Mesenchymal stem cell (in vitro differentiated cells and primary cell): Measurements from ENCODE around the gene ARL11.
"Not testable (repeated sequence)": the region's sequence is repeated elsewhere in the genome, so short reads cannot be mapped to it uniquely, and the experiment has no call there.

Source experiments
- DNase-seq: peaks from one replicate; pipeline ENCODE4 v3.0.0-alpha.2; 2013
- H2AFZ ChIP-seq: one replicate; pipeline ENCODE4 v1.6.1; 2013; ENCODE audit warnings: low read depth, mild to moderate bottlenecking, control low read depth, inconsistent platforms, low read length, moderate library complexity
- H2AK5ac ChIP-seq: 2 replicates; pipeline ENCODE4 v1.6.1; 2013; ENCODE audit warnings: low read length, moderate library complexity, mild to moderate bottlenecking, inconsistent platforms; ENCODE audit not compliant: severe bottlenecking
- H2BK120ac ChIP-seq: one replicate; pipeline ENCODE4 v1.6.1; 2013; ENCODE audit warnings: low read depth, mild to moderate bottlenecking, inconsistent platforms, low read length, moderate library complexity
- H2BK12ac ChIP-seq, 2 experiments: one replicate each; pipeline ENCODE4 v1.6.1; 2013; ENCODE audit warnings: inconsistent platforms in 2 of 2, low read length in 2 of 2, mild to moderate bottlenecking in 2 of 2, moderate library complexity in 2 of 2, control low read depth in 1 of 2
- H2BK15ac ChIP-seq: one replicate; pipeline ENCODE4 v1.6.1; 2013; ENCODE audit warnings: mild to moderate bottlenecking, low read depth, inconsistent platforms; ENCODE audit not compliant: poor library complexity, severe bottlenecking
- H2BK5ac ChIP-seq: 2 replicates; pipeline ENCODE4 v1.6.1; 2013; ENCODE audit warnings: low read depth, mild to moderate bottlenecking, low read length, control low read depth, inconsistent platforms; ENCODE audit not compliant: poor library complexity, severe bottlenecking
- H3K14ac ChIP-seq, 2 experiments: one replicate each; pipeline ENCODE4 v1.6.1; 2013; ENCODE audit warnings: inconsistent platforms in 2 of 2, low read length in 2 of 2, control low read depth in 1 of 2, mild to moderate bottlenecking in 1 of 2, moderate library complexity in 1 of 2
- H3K18ac ChIP-seq, 2 experiments: one replicate each; pipeline ENCODE4 v1.6.1; 2013; ENCODE audit warnings: inconsistent platforms in 2 of 2, low read length in 2 of 2, control low read depth in 1 of 2, low read depth in 1 of 2, mild to moderate bottlenecking in 1 of 2
- H3K23ac ChIP-seq, 2 experiments: one replicate each; pipeline ENCODE4 v1.6.1; 2013; ENCODE audit warnings: inconsistent platforms in 2 of 2, low read length in 2 of 2, mild to moderate bottlenecking in 2 of 2, moderate library complexity in 2 of 2, control low read depth in 1 of 2
- H3K27ac ChIP-seq: 2 replicates; pipeline ENCODE4 v1.5.1; 2013; ENCODE audit warnings: mild to moderate bottlenecking, moderate library complexity, low read length, control low read depth, inconsistent platforms; ENCODE audit not compliant: poor library complexity, severe bottlenecking
- H3K27me3 ChIP-seq, 2 experiments: 2 replicates each; pipeline versions ENCODE4 v1.6.1 to v1.7.0; 2013; ENCODE audit warnings: low read length in 2 of 2, mild to moderate bottlenecking in 2 of 2, moderate library complexity in 2 of 2, control low read depth in 1 of 2, inconsistent platforms in 1 of 2; ENCODE audit not compliant: control insufficient read depth in 1 of 2, insufficient read depth in 1 of 2
- H3K36me3 ChIP-seq, 2 experiments: 2 replicates each; pipeline versions ENCODE4 v1.6.1 to v1.7.0; 2013; ENCODE audit warnings: low read length in 2 of 2, control low read depth in 1 of 2, inconsistent platforms in 1 of 2, low read depth in 1 of 2, mild to moderate bottlenecking in 1 of 2; ENCODE audit not compliant: insufficient read depth in 2 of 2, control insufficient read depth in 1 of 2
- H3K4ac ChIP-seq, 2 experiments: one replicate each; pipeline ENCODE4 v1.6.1; 2013; ENCODE audit warnings: inconsistent platforms in 2 of 2, low read length in 2 of 2, mild to moderate bottlenecking in 2 of 2, moderate library complexity in 2 of 2, control low read depth in 1 of 2, low read depth in 1 of 2
- H3K4me1 ChIP-seq: 2 replicates; pipeline ENCODE4 v1.6.1; 2013; ENCODE audit warnings: low read depth, low read length, control low read depth; ENCODE audit not compliant: control insufficient read depth, insufficient read depth
- H3K4me2 ChIP-seq: 2 replicates; pipeline ENCODE4 v1.6.1; 2013; ENCODE audit warnings: low read length, mild to moderate bottlenecking, inconsistent platforms; ENCODE audit not compliant: poor library complexity, severe bottlenecking
- H3K4me3 ChIP-seq, 2 experiments: 2 replicates each; pipeline versions ENCODE4 v1.5.1 to v1.7.0; 2013; ENCODE audit warnings: low read length in 2 of 2, mild to moderate bottlenecking in 2 of 2, control low read depth in 1 of 2, low read depth in 1 of 2; ENCODE audit not compliant: insufficient read depth in 1 of 2
- H3K79me1 ChIP-seq: replicated peaks from 2 replicates; pipeline ENCODE4 v1.6.1; 2013; ENCODE audit warnings: mild to moderate bottlenecking, control low read depth, low read length, inconsistent platforms; ENCODE audit not compliant: poor library complexity, severe bottlenecking
- H3K9ac ChIP-seq: 2 replicates; pipeline ENCODE4 v1.7.0; 2013; ENCODE audit warnings: mild to moderate bottlenecking, low read length, moderate library complexity
- H3K9me3 ChIP-seq: 2 replicates; pipeline ENCODE4 v1.7.0; 2013; ENCODE audit warnings: mild to moderate bottlenecking, low read length; ENCODE audit not compliant: control insufficient read depth
- H4K8ac ChIP-seq: one replicate; pipeline ENCODE4 v1.6.1; 2013; ENCODE audit warnings: inconsistent platforms, mild to moderate bottlenecking, low read length, moderate library complexity
- H4K91ac ChIP-seq: one replicate; pipeline ENCODE4 v1.6.1; 2013; ENCODE audit warnings: mild to moderate bottlenecking, low read length, inconsistent platforms
- WGBS: methylation state at CpG from one replicate; pipeline ENCODE4 v1.1.7; 2013; ENCODE audit warnings: mixed read lengths; 5-methylcytosine and 5-hydroxymethylcytosine counted together

ARL11 gene

DNA sequence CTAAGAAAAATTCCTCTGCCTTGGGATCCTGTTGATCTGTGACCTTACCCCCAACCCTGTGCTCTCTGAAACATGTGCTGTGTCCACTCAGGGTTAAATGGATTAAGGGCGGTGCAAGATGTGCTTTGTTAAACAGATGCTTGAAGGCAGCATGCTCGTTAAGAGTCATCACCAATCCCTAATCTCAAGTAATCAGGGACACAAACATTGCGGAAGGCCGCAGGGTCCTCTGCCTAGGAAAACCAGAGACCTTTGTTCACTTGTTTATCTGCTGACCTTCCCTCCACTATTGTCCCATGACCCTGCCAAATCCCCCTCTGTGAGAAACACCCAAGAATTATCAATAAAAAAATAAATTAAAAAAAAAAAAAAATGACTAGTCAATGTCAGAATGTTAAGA is 34.4 kb upstream of the ARL11 start:
- not testable (repeated sequence) for H2AK5ac ChIP-seq, DNase-seq, H3K27ac ChIP-seq, H4K8ac ChIP-seq, H2BK15ac ChIP-seq, H3K23ac ChIP-seq, H3K4me1 ChIP-seq, H2BK12ac ChIP-seq, H2AFZ ChIP-seq, H3K4me3 ChIP-seq, H3K79me1 ChIP-seq, H3K18ac ChIP-seq, H3K4me2 ChIP-seq, H3K9ac ChIP-seq, H3K9me3 ChIP-seq, H2BK5ac ChIP-seq, H2BK120ac ChIP-seq, H3K27me3 ChIP-seq, H3K14ac ChIP-seq, H3K4ac ChIP-seq, H3K36me3 ChIP-seq, H4K91ac ChIP-seq
- 90% methylated on average over 3 of the region's 4 CpGs for WGBS

DNA sequence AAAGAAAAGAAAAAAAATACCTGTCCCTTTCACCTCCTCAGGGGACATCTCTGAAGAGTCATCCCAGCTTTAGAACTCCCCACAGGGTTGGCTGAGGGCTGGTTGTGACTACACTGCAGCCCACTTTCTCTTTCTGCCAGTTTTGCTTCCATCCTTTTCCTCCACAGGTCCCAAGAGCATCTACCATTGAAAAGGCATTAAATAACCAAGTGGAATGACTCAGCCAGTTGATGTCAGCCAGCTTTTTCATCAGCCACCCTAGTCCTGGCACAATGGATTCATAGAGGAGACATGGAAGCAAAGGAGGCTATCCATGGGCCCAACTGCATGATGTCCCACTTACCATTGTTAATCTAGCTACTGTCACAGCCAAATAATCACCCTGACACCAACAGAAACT is 33.7 kb upstream of the ARL11 start:
- no peak for DNase-seq
- Histone ChIP-seq H3K18ac (no peak overlapping the region), H3K4me1 (no peaks in the 10 kb centered on the region), H3K4me2 (no peak overlapping the region), H2BK15ac (no peak overlapping the region), H3K36me3 (no peaks in the 10 kb centered on the region), H3K79me1 (no peaks in the 10 kb centered on the region), H4K91ac (no peak overlapping the region), H2AFZ (no peak overlapping the region), H2BK12ac (no peak overlapping the region), H2BK5ac (no peak overlapping the region), H3K27ac (no peak overlapping the region), H2AK5ac (no peak overlapping the region), H3K9ac (no peak overlapping the region), H4K8ac (no peak overlapping the region), H3K4ac (no peak overlapping the region), H3K9me3 (no peaks in the 10 kb centered on the region), H3K27me3 (peaks cover 0 to 3% of the 10 kb centered on the region in 2 experiments), H3K4me3 (no peak overlapping the region), H3K23ac (no peak overlapping the region), H2BK120ac (no peak overlapping the region), H3K14ac (no peak overlapping the region)

DNA sequence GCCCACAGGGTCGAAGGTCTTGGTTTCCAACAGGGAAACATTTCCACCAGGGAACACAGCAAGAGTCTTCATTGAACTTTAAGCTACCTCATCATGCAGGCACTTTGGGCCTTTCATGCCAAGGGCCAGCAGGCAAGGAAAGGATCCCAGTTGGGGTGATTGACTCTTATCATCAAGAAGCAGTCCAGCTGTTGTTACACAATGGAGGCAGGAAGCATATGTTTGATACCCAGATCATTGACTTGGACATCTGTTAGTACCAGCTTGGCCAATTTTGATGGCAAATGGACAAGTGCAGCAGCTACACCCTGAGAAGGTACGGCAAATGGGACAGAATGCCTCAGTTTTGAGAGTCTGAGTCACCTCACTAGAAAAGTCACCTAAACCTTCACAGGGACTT is 32.1 kb upstream of the ARL11 start:
- Histone ChIP-seq H3K9ac (no peak overlapping the region), H3K9me3 (no peaks in the 10 kb centered on the region), H2BK12ac (no peak overlapping the region), H3K4me2 (no peak overlapping the region), H3K27me3 (peaks cover 0 to 3% of the 10 kb centered on the region in 2 experiments), H2AK5ac (no peak overlapping the region), H3K27ac (no peak overlapping the region), H2BK5ac (no peak overlapping the region), H3K23ac (no peak overlapping the region), H2AFZ (no peak overlapping the region), H2BK120ac (no peak overlapping the region), H4K91ac (no peak overlapping the region), H3K18ac (no peak overlapping the region), H3K14ac (no peak overlapping the region), H3K79me1 (no peaks in the 10 kb centered on the region), H3K4ac (no peak overlapping the region), H3K36me3 (no peaks in the 10 kb centered on the region), H2BK15ac (no peak overlapping the region), H4K8ac (no peak overlapping the region), H3K4me3 (no peak overlapping the region), H3K4me1 (no peaks in the 10 kb centered on the region)
- DNase-seq: no peak
- WGBS: 50% methylated on average over 2 of the region's 2 CpGs

DNA sequence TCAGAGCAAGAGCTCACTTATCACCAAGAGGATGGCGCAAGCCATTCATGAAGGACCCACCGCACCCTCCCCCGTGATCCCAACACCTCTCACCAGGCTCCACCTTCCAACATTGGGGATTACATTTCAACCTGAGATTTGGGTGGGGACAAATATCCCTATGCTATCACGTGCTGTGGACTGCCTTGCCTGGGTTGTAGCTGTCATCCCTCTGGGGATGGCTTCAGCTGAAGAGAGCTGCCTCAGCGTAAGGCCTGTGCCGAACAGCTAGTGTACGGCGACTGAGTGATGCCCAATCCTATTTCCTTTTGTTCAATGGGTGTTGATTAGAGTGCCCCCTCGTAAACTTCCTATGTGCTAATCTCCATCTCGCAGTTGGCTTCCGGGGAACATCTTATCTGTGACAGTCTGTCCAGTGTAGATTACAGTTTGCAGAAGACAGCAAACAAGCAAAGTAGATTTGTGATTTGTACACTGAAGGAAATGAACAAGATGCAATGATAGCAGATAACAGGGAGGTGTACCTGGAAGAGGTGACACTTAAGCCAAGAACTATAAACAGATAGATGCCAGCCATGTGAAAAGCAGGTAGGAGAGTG is 31.2 kb upstream of the ARL11 start:
- 79% methylated on average over 10 of the region's 11 CpGs for WGBS
- Histone ChIP-seq H4K8ac (no peak overlapping the region), H2BK120ac (no peak overlapping the region), H3K9me3 (no peaks in the 10 kb centered on the region), H3K27me3 (peaks cover 0 to 3% of the 10 kb centered on the region in 2 experiments), H3K79me1 (no peaks in the 10 kb centered on the region), H2BK15ac (no peak overlapping the region), H3K4me2 (no peak overlapping the region), H3K36me3 (no peaks in the 10 kb centered on the region), H3K27ac (no peak overlapping the region), H3K23ac (no peak overlapping the region), H2BK5ac (no peak overlapping the region), H3K4me3 (no peak overlapping the region), H3K14ac (no peak overlapping the region), H2BK12ac (no peak overlapping the region), H4K91ac (no peak overlapping the region), H3K18ac (no peak overlapping the region), H2AFZ (no peak overlapping the region), H3K9ac (no peak overlapping the region), H3K4me1 (no peaks in the 10 kb centered on the region), H3K4ac (no peak overlapping the region), H2AK5ac (no peak overlapping the region)
- no peak for DNase-seq
